Mesothelial cell of epicardium (in vitro differentiated cells): ENCODE results near the gene TP53. TPM values are rescaled to one million over a fixed set of nuclear protein-coding genes. Genes with fewer than 3 reads are reported as not detected.
A peak's percentile ranks its signal among the peaks of the same experiment; 100 is the strongest.
"Not testable (repeated sequence)": the region's sequence is repeated elsewhere in the genome, so short reads cannot be mapped to it uniquely, and the experiment has no call there.

ENCODE experiments used
- DNase-seq, 2 experiments: peaks; one replicate each; pipeline ENCODE4 v3.0.0; 2021; ENCODE audit warnings: low spot score in 2 of 2; ENCODE audit not compliant: unreplicated experiment in 2 of 2
- H3K27ac Mint-ChIP-seq: 2 replicates; pipeline ENCODE4 v1.8.0; 2021; ENCODE audit warnings: mixed read lengths
- H3K27me3 Mint-ChIP-seq: 2 replicates; pipeline ENCODE4 v1.8.0; 2021; ENCODE audit warnings: low read depth, mixed read lengths
- H3K36me3 Mint-ChIP-seq: 2 replicates; pipeline ENCODE4 v1.8.0; 2021; ENCODE audit warnings: mixed read lengths
- H3K4me1 Mint-ChIP-seq: 2 replicates; pipeline ENCODE4 v1.8.0; 2021; ENCODE audit warnings: mixed read lengths
- H3K4me3 Mint-ChIP-seq: 2 replicates; pipeline ENCODE4 v1.8.0; 2021; ENCODE audit warnings: mild to moderate bottlenecking, moderate library complexity, mixed read lengths
- H3K9me3 Mint-ChIP-seq: 2 replicates; pipeline ENCODE4 v1.8.0; 2021; ENCODE audit warnings: mixed read lengths
- CTCF ChIP-seq: fragments of 200-600 bp; sonication (generic); IDR thresholded peaks from one replicate; pipeline ENCODE4 v1.5.0; 2021; ENCODE audit warnings: antibody characterized with exemption; ENCODE audit not compliant: unreplicated experiment
- total RNA-seq: library from RNA; stranded (reverse); gene quantifications from 3 replicates; pipeline ENCODE4 v1.2.1, GENCODE V29; 2021

The TP53 gene
- total RNA-seq, 1 donor from 2014 or later, result 98.8 TPM

DNA sequence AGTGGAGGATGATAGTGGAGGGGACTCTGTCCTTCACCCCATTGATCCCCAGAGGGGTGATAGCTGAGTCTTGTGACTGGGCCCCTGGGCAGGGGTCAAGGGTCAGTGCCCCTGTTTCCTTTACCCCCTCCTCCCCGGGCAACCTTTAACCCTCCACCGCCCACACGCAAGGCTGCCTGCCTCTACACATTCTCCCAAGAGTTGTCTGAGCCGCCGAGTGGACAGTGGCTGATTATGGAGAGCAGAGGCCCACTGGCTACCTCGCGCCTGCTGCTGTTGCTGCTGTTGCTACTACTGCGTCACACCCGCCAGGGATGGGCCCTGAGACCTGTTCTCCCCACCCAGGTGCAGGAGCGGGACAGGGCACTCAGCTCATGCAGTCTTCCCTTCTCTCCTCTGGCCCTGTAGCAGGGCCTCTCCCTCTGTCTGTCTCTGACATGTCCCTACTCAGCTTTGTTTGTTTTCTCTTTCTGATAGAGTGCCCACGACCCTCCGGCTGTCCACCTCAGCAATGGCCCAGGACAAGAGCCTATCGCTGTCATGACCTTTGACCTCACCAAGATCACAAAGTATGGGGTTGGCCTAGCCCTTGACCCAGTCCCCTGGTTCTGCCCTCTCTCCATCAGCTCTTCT lies 57.2 kb downstream of the TP53 start, which contains the start of gene SHBG:
SHBG (plus strand) TSS at position 197 of the 633 bp plus-strand sequence; CDS start at position 235, 38 bp downstream.
- no peaks in the 10 kb centered on the region for H3K9me3 Mint-ChIP-seq
- H3K4me1 Mint-ChIP-seq, result peaks cover 9% of the 10 kb centered on the region
- no peak for TF ChIP-seq CTCF
- no peak for DNase-seq
- no peaks in the 10 kb centered on the region for H3K27me3 Mint-ChIP-seq
- no peak within 1 kb of the TSS for H3K4me3 Mint-ChIP-seq
- no peak within 1 kb of the TSS for H3K27ac Mint-ChIP-seq
- peaks cover 4% of the 10 kb centered on the region for H3K36me3 Mint-ChIP-seq

DNA sequence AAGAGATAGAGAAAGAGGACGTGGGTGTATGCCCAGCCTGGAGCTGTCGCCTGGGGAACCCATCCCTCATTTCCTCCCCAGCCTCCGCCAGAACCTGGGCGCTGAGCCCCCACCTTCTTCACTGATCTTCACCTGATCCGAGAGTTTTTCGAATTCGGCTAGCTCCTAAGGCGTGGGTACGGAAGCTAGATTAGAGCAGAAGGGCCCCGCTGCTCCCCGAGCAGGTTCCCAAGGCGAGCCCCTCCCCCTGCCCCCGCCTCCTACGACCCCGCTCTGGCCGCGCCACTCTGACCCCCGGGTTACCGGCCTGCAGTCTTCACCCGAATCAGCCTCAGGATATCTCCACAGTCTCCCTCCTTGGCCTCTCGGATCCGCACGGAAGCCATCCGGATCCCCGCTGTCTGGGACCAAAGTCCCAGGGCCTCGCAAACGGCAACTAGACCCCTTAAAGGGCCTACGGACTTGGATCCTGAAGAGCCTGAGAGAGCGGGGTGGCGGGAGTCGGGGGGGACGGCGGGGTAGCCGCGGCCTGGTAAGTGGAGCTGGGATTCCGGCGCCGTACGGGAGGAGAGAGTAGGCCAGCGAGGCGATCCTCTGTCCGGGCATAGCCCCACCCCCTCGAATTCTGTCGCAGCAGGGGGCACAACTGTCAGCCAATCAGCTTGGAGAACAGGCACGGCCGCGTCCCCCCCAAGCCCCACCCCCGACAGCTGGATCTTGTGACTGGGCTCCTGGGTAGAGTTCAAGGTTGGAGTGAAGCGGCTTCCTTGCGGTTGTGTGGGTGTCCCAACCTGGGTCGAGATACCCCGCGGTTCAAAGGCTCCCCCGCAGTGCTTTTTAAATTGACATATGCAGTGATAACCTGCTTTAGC lies 59.8 kb downstream of the TP53 start, which contains the start of gene SAT2:
SAT2 (minus strand) TSS at position 572 of the 872 bp plus-strand sequence; CDS start at position 386, 186 bp downstream.
- Mint-ChIP-seq H3K4me3 (peak within 1 kb of the TSS; percentile 94), H3K36me3 (peaks cover 5% of the 10 kb centered on the region), H3K27ac (peak within 1 kb of the TSS; percentile 97), H3K4me1 (peaks cover 9% of the 10 kb centered on the region), H3K9me3 (no peaks in the 10 kb centered on the region), H3K27me3 (no peaks in the 10 kb centered on the region)
- TF ChIP-seq CTCF, result no peak
- DNase-seq, result peak; percentile 84 to 87

GRCh38 chr17:7626956-7627249 lies 60.4 kb downstream of the TP53 start:
- H3K4me3 Mint-ChIP-seq, result peak overlapping the region; percentile 94
- peaks cover 9% of the 10 kb centered on the region for H3K4me1 Mint-ChIP-seq
- no peaks in the 10 kb centered on the region for H3K27me3 Mint-ChIP-seq
- peak overlapping the region; percentile 97 for H3K27ac Mint-ChIP-seq
- H3K36me3 Mint-ChIP-seq, result peaks cover 5% of the 10 kb centered on the region
- no peak for TF ChIP-seq CTCF
- no peak for DNase-seq
- H3K9me3 Mint-ChIP-seq, result no peaks in the 10 kb centered on the region

DNA sequence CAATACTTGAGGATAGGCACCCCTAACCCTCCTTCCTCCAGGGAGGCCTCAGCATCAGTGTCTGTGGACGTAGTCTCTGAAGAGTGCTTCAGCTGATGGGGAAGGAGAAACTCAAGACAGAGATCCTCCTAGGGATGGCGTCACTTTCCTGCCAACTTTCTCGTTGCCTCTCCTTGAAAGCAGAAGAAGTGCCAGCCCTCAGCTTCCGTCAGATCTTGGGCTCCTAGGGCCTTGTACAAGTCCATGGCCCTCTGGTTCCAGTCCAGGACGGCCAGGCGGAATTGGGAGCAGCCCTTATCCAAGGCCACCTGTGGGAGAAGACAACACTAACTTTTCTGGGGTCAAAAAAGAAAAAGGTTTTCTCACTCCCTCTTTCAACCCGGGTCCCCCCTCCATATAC lies 61.0 kb downstream of the TP53 start:
- H3K36me3 Mint-ChIP-seq, result peaks cover 5% of the 10 kb centered on the region
- no peak for TF ChIP-seq CTCF
- DNase-seq, result no peak
- H3K27me3 Mint-ChIP-seq, result no peaks in the 10 kb centered on the region
- H3K4me1 Mint-ChIP-seq, result peaks cover 9% of the 10 kb centered on the region
- peak overlapping the region; percentile 97 for H3K27ac Mint-ChIP-seq
- no peaks in the 10 kb centered on the region for H3K9me3 Mint-ChIP-seq
- peak overlapping the region; percentile 94 for H3K4me3 Mint-ChIP-seq

DNA sequence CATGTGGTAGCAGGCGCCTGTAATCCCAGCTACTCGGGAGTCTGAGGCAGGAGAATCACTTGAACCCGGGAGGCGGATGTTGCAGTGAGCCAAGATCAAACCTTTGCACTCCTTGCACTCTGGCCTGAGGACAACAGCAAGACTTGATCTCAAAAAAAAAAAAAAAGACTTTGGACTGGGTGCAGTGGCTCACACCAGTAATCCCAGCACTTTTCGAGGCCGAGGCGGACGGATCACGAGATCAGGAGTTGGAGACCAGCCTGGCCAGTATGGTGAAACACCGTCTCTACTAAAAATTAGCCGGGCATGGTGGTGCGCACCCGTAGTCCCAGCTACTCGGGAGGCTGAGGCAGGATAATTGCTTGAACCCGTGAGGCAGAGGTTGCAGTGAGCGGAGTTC lies 61.5 kb downstream of the TP53 start:
- H3K4me1 Mint-ChIP-seq, H3K27me3 Mint-ChIP-seq, H3K36me3 Mint-ChIP-seq, H3K9me3 Mint-ChIP-seq, DNase-seq, H3K27ac Mint-ChIP-seq: not testable (repeated sequence)
- H3K4me3 Mint-ChIP-seq, result peak overlapping the region; percentile 13

DNA sequence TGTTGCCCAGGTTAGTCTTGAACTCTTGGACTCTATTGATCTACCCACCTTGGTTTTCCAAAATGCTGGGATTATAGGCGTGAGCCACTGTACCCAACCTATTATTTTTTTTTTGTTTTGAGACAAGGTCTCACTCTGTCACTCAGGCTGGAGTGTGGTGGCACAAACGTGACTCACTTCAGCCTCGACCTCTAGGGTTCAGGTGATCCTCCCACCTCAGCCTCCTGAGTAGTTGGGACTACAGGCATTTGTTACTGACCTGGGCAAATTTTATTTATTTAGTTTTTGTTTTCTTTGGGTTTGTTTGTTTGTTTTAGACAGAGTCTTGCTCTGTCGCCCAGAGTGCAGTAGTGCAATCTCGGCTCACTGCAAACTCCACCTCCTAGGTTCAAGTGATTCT lies 63.6 kb downstream of the TP53 start:
- H3K27ac Mint-ChIP-seq, result no peak overlapping the region
- H3K4me1 Mint-ChIP-seq, result peaks cover 9% of the 10 kb centered on the region
- H3K27me3 Mint-ChIP-seq, result no peaks in the 10 kb centered on the region
- no peak for TF ChIP-seq CTCF
- no peak for DNase-seq
- no peak overlapping the region for H3K4me3 Mint-ChIP-seq
- no peaks in the 10 kb centered on the region for H3K9me3 Mint-ChIP-seq
- H3K36me3 Mint-ChIP-seq, result peaks cover 5% of the 10 kb centered on the region
